HG03103 (cell line): ENCODE data around the gene MORC4.

Experiments used
- ATAC-seq: cut with Tn5 transposase; IDR thresholded peaks from one replicate; pipeline ENCODE4 v1.9.1; 2021; ENCODE audit warnings: low read depth; ENCODE audit not compliant: unreplicated experiment

The MORC4 gene

GRCh38 chrX:106917830-106918500 is 82.0 kb downstream of the MORC4 start:
- ATAC-seq = no peak

GRCh38 chrX:106912864-106913263 is 87.1 kb downstream of the MORC4 start:
- ATAC-seq = no peak

GRCh38 chrX:106906361-106906760 is 93.7 kb downstream of the MORC4 start:
- no peak for ATAC-seq

GRCh38 chrX:106905064-106905708 is 94.8 kb downstream of the MORC4 start:
- ATAC-seq = no peak

GRCh38 chrX:106903856-106904528 is 96.0 kb downstream of the MORC4 start:
- ATAC-seq = no peak

GRCh38 chrX:106903291-106903824 is 96.7 kb downstream of the MORC4 start, which contains the start of gene RIPPLY1:
RIPPLY1 (minus strand) TSS chrX:106903341; CDS start chrX:106903287, 54 bp downstream.
- ATAC-seq = no peak

GRCh38 chrX:106902684-106903083 is 97.3 kb downstream of the MORC4 start:
- no peak for ATAC-seq

GRCh38 chrX:106901781-106902219 is 98.2 kb downstream of the MORC4 start:
- ATAC-seq = no peak

- ATAC-seq = no peak
These were observed 98.7 kb downstream of the MORC4 start for GRCh38 chrX:106901341-106901740.

- no peak for ATAC-seq
These were observed 100.2 kb downstream of the MORC4 start for GRCh38 chrX:106899841-106900240.

- no peak for ATAC-seq
These were observed 100.7 kb downstream of the MORC4 start for GRCh38 chrX:106899276-106899675.

- peak; percentile 62 for ATAC-seq
These were observed 101.5 kb downstream of the MORC4 start for GRCh38 chrX:106898462-106898861.

- ATAC-seq = no peak
These were observed 102.8 kb downstream of the MORC4 start for GRCh38 chrX:106897259-106897658.

GRCh38 chrX:106894978-106895452 is 105.0 kb downstream of the MORC4 start:
- ATAC-seq = no peak

- ATAC-seq = peak; percentile 85
These were observed 105.6 kb downstream of the MORC4 start for GRCh38 chrX:106894392-106894909.

GRCh38 chrX:106891762-106892460 is 108.1 kb downstream of the MORC4 start:
- ATAC-seq = no peak
